H1 (cell line): ENCODE data around the gene PTPRJ. TPM values are rescaled to one million over a fixed set of nuclear protein-coding genes. Genes with fewer than 3 reads are reported as not detected.

Experiments used
- CTCF ChIA-PET: fragments of 300-600 bp; sonication (Branson Sonifier 250); formaldehyde crosslinking; loops from one replicate; lab custom pipeline; 2021; ENCODE audit not compliant: partially characterized antibody; lab: Charles Lee
- POLR2A ChIA-PET: fragments of 300-600 bp; sonication (Branson Sonifier 250); formaldehyde crosslinking; loops from one replicate; lab custom pipeline; 2021; ENCODE audit warnings: inconsistent platforms; ENCODE audit not compliant: partially characterized antibody; lab: Charles Lee
- DNase-seq, 2 experiments: peaks; one replicate each; pipeline versions ENCODE4 v3.0.0 to v3.0.0-alpha.2; 2010 to 2022; ENCODE audit warnings: low spot score in 2 of 2, low read depth in 1 of 2, mixed read lengths in 1 of 2
- FAIRE-seq: peaks from 2 replicates; lab custom pipeline; 2011; peaks lifted over from hg19 to GRCh38; lab: Jason Lieb, UNC
- H2AFZ ChIP-seq: 2 replicates; pipeline ENCODE4 v1.8.1; 2012; ENCODE audit warnings: low read length, inconsistent platforms
- H2AK5ac ChIP-seq: 2 replicates; pipeline ENCODE4 v1.6.1; 2013; ENCODE audit warnings: low read depth, low read length
- H2BK120ac ChIP-seq: replicated peaks from 2 replicates; pipeline ENCODE3; 2013; ENCODE audit warnings: low read depth, low read length, inconsistent platforms
- H2BK12ac ChIP-seq: 2 replicates; pipeline ENCODE4 v1.6.1; 2013; ENCODE audit warnings: low read depth, low read length
- H2BK15ac ChIP-seq: 2 replicates; pipeline ENCODE4 v1.6.1; 2013; ENCODE audit warnings: low read length
- H2BK20ac ChIP-seq: 2 replicates; pipeline ENCODE4 v1.6.1; 2013; ENCODE audit warnings: low read length
- H2BK5ac ChIP-seq: 2 replicates; pipeline ENCODE4 v1.6.1; 2013; ENCODE audit warnings: low read depth, low read length
- H3K14ac ChIP-seq: 2 replicates; pipeline ENCODE4 v1.6.1; 2013; ENCODE audit warnings: inconsistent platforms; ENCODE audit not compliant: insufficient read length
- H3K18ac ChIP-seq: 2 replicates; pipeline ENCODE4 v1.6.1; 2013; ENCODE audit warnings: low read length; ENCODE audit errors: extremely low read depth
- H3K23ac ChIP-seq: 2 replicates; pipeline ENCODE4 v1.6.1; 2013; ENCODE audit warnings: inconsistent platforms; ENCODE audit not compliant: insufficient read length
- H3K23me2 ChIP-seq: 2 replicates; pipeline ENCODE4 v1.6.1; 2013; ENCODE audit warnings: low read depth, low read length
- H3K27ac ChIP-seq: 2 replicates; pipeline ENCODE4 v1.6.1; 2011; ENCODE audit warnings: low read depth, low read length, inconsistent platforms
- H3K27me3 ChIP-seq, 4 experiments: replicated peaks in 1 of 4; 1 replicate in 1 of 4; 2 replicates in 3 of 4; pipeline versions ENCODE4 v1.6.1 to v1.8.1; 2011 to 2013; ENCODE audit warnings: low read length in 3 of 4, mild to moderate bottlenecking in 3 of 4, inconsistent platforms in 2 of 4, mixed read lengths in 2 of 4, moderate library complexity in 1 of 4; ENCODE audit not compliant: control insufficient read depth in 3 of 4, insufficient read depth in 3 of 4; ENCODE audit errors: extremely low read depth in 1 of 4
- H3K36me3 ChIP-seq, 4 experiments: 2 replicates each; pipeline versions ENCODE4 v1.6.1 to v1.8.1; 2011 to 2013; ENCODE audit warnings: mild to moderate bottlenecking in 4 of 4, low read length in 3 of 4, moderate library complexity in 2 of 4, control low read depth in 1 of 4, inconsistent platforms in 1 of 4; ENCODE audit not compliant: insufficient read depth in 4 of 4, control insufficient read depth in 2 of 4
- H3K4ac ChIP-seq: replicated peaks from 2 replicates; pipeline ENCODE3; 2013; ENCODE audit warnings: low read length, low read depth, mixed read lengths, inconsistent platforms; ENCODE audit not compliant: insufficient read length
- H3K4me1 ChIP-seq, 4 experiments: replicated peaks in 1 of 4; 1 replicate in 1 of 4; 2 replicates in 3 of 4; pipeline versions ENCODE4 v1.6.1 to v1.8.1; 2011 to 2013; ENCODE audit warnings: low read length in 3 of 4, inconsistent platforms in 2 of 4, mixed read lengths in 1 of 4; ENCODE audit not compliant: insufficient read depth in 4 of 4, control insufficient read depth in 3 of 4
- H3K4me2 ChIP-seq, 2 experiments: 2 replicates each; pipeline versions ENCODE4 v1.6.1 to v1.8.1; 2011 to 2013; ENCODE audit warnings: low read depth in 2 of 2, low read length in 2 of 2, control low read depth in 1 of 2, inconsistent platforms in 1 of 2, mild to moderate bottlenecking in 1 of 2; ENCODE audit not compliant: insufficient read depth in 1 of 2
- H3K4me3 ChIP-seq, 4 experiments: fragments of 200-600, 300-600 bp in 1 of 4; sonication (generic), shearing (Covaris generic), sonication (Bioruptor Twin) in 1 of 4; 2 replicates each; pipeline versions ENCODE4 v1.5.1 to v1.8.1; 2011 to 2016; ENCODE audit warnings: low read length in 4 of 4, low read depth in 3 of 4, control low read depth in 2 of 4, inconsistent platforms in 2 of 4, mild to moderate bottlenecking in 2 of 4, mixed read lengths in 1 of 4, moderate library complexity in 1 of 4; ENCODE audit not compliant: insufficient read depth in 2 of 4; ENCODE audit errors: extremely low read depth in 1 of 4
- H3K56ac ChIP-seq: replicated peaks from 2 replicates; pipeline ENCODE3; 2013; ENCODE audit warnings: low read depth, mild to moderate bottlenecking, mixed read lengths, low read length, inconsistent platforms; ENCODE audit not compliant: insufficient read length
- H3K79me1 ChIP-seq: 2 replicates; pipeline ENCODE4 v1.6.1; 2013; ENCODE audit warnings: low read depth, low read length, control low read depth
- H3K79me2 ChIP-seq, 2 experiments: 2 replicates each; pipeline versions ENCODE4 v1.6.1 to v1.8.1; 2012 to 2013; ENCODE audit warnings: low read length in 2 of 2, mild to moderate bottlenecking in 2 of 2, inconsistent platforms in 1 of 2; ENCODE audit not compliant: insufficient read depth in 2 of 2, control insufficient read depth in 1 of 2
- H3K9ac ChIP-seq, 4 experiments: replicated peaks in 1 of 4; 1 replicate in 1 of 4; 2 replicates in 3 of 4; pipeline versions ENCODE4 v1.6.1 to v1.8.1; 2011 to 2013; ENCODE audit warnings: low read depth in 3 of 4, low read length in 3 of 4, control low read depth in 2 of 4, mild to moderate bottlenecking in 2 of 4, moderate library complexity in 2 of 4, inconsistent platforms in 1 of 4; ENCODE audit errors: extremely low read depth in 1 of 4
- H3K9me3 ChIP-seq, 2 experiments: 2 replicates each; pipeline versions ENCODE4 v1.6.1 to v1.8.1; 2012 to 2013; ENCODE audit warnings: mild to moderate bottlenecking in 2 of 2, moderate library complexity in 2 of 2, control low read depth in 1 of 2, inconsistent platforms in 1 of 2, low read depth in 1 of 2, low read length in 1 of 2, mixed read lengths in 1 of 2; ENCODE audit not compliant: insufficient read depth in 2 of 2
- H4K20me1 ChIP-seq, 2 experiments: replicated peaks in 1 of 2; 2 replicates each; pipeline versions ENCODE3 to v1.8.1; 2011 to 2013; ENCODE audit warnings: inconsistent platforms in 2 of 2, low read length in 2 of 2, mild to moderate bottlenecking in 1 of 2; ENCODE audit not compliant: insufficient read depth in 2 of 2, control insufficient read depth in 1 of 2
- H4K5ac ChIP-seq: 2 replicates; pipeline ENCODE4 v1.6.1; 2013; ENCODE audit warnings: low read length, low read depth, mixed read lengths, inconsistent platforms; ENCODE audit not compliant: insufficient read length
- H4K8ac ChIP-seq: 2 replicates; pipeline ENCODE4 v1.8.0; 2013; ENCODE audit warnings: mild to moderate bottlenecking, moderate library complexity, low read length, inconsistent platforms; ENCODE audit not compliant: insufficient read depth; ENCODE audit errors: extremely low read depth
- H4K91ac ChIP-seq: replicated peaks from 2 replicates; pipeline ENCODE3; 2013; ENCODE audit warnings: low read length, mixed read lengths, inconsistent platforms; ENCODE audit not compliant: insufficient read length
- ATF2 ChIP-seq: IDR thresholded peaks from 2 replicates; pipeline ENCODE4 v1.6.1; 2012; ENCODE audit warnings: low read length, inconsistent platforms
- ATF3 ChIP-seq: IDR thresholded peaks from 2 replicates; pipeline ENCODE4 v1.6.1; 2011; ENCODE audit warnings: low read depth, mild to moderate bottlenecking, low read length; ENCODE audit not compliant: insufficient read depth
- BACH1 ChIP-seq: IDR thresholded peaks from 2 replicates; pipeline ENCODE4 v1.6.1; 2012; ENCODE audit warnings: low read length, improper control_type of control experiment
- CEBPB ChIP-seq: IDR thresholded peaks from 2 replicates; pipeline ENCODE4 v1.6.1; 2012; ENCODE audit warnings: low read depth, low read length
- CHD1 ChIP-seq: IDR thresholded peaks from 2 replicates; pipeline ENCODE4 v1.6.1; 2012; ENCODE audit warnings: low read depth, low read length, improper control_type of control experiment
- JUN ChIP-seq: IDR thresholded peaks from 2 replicates; pipeline ENCODE4 v1.6.1; 2011; ENCODE audit warnings: low read depth, mild to moderate bottlenecking, improper control_type of control experiment, low read length
- MAFK ChIP-seq: IDR thresholded peaks from 2 replicates; pipeline ENCODE4 v1.6.1; 2012; ENCODE audit warnings: low read depth, mild to moderate bottlenecking, improper control_type of control experiment, low read length
- POLR2AphosphoS5 ChIP-seq: IDR thresholded peaks from 2 replicates; pipeline ENCODE4 v1.6.1; 2011; ENCODE audit warnings: low read depth, low read length
- RFX5 ChIP-seq: IDR thresholded peaks from 2 replicates; pipeline ENCODE4 v1.6.1; 2011; ENCODE audit warnings: low read depth, low read length, improper control_type of control experiment, borderline replicate concordance
- RXRA ChIP-seq: IDR thresholded peaks from 2 replicates; pipeline ENCODE4 v1.6.1; 2011; ENCODE audit warnings: low read depth, mild to moderate bottlenecking, low read length, moderate library complexity; ENCODE audit not compliant: insufficient read depth
- SP2 ChIP-seq: IDR thresholded peaks from 2 replicates; pipeline ENCODE4 v1.6.1; 2012; ENCODE audit warnings: mild to moderate bottlenecking, low read length, inconsistent platforms
- SP4 ChIP-seq: IDR thresholded peaks from 2 replicates; pipeline ENCODE4 v1.6.1; 2012; ENCODE audit warnings: low read length, inconsistent platforms
- SUZ12 ChIP-seq: fragments of 200-600 bp; sonication (generic); IDR thresholded peaks from 2 replicates; pipeline ENCODE4 v1.6.1; 2012; ENCODE audit warnings: mild to moderate bottlenecking, inconsistent platforms, low read length, moderate library complexity, mixed read lengths
- TBP ChIP-seq: IDR thresholded peaks from 2 replicates; pipeline ENCODE4 v1.6.1; 2011; ENCODE audit warnings: low read depth, low read length, improper control_type of control experiment
- YY1 ChIP-seq: IDR thresholded peaks from 2 replicates; pipeline ENCODE4 v1.6.1; 2011; ENCODE audit warnings: low read depth, mild to moderate bottlenecking, low read length
- polyA plus RNA-seq, 7 experiments: library from polyadenylated mRNA; depleted of rRNA in 3 of 7; stranded (reverse) in 5 of 7; unstranded in 2 of 7; fragments of >200 nt in 5 of 7; fragments of 200-250 nt in 2 of 7; gene quantifications; 1 replicate in 5 of 7; 2 replicates in 1 of 7; 4 replicates in 1 of 7; pipeline versions ENCODE4 v1.2.1 to v1.2.3, GENCODE V29; 2011 to 2013; ENCODE audit warnings: missing spikeins in 2 of 7, mixed read lengths in 2 of 7
- total RNA-seq: library from RNA; stranded (reverse); fragmentation: NEBNext Ultra II Directional; extraction: Animal tissue kit (Norgen Biotek cat#: 25700); gene quantifications from 2 replicates; pipeline ENCODE4 v1.2.1, GENCODE V29; 2021

Gene PTPRJ
- total and polyA plus RNA-seq, 2 of the 8 experiments (the other 6 are each of a cell fraction or from before 2014, with no cell fraction given): 4.4 to 22.6 TPM

GRCh38 chr11:47932544-47932943 is 47.8 kb upstream of the PTPRJ start:
- no peak overlapping the region for H3K56ac ChIP-seq
- H3K4ac ChIP-seq: no peak overlapping the region
- H2AFZ ChIP-seq: no peak overlapping the region
- no peak overlapping the region for H3K9ac ChIP-seq
- H2BK20ac ChIP-seq: no peak overlapping the region
- POLR2A ChIA-PET: interaction anchor here (1.5 kb wide), 1 partner anchor 19 kb away, joined by 3 read pairs; no protein-coding TSS in a partner anchor
- no peaks in the 10 kb centered on the region for H3K79me1 ChIP-seq
- no peaks in the 10 kb centered on the region for H3K27me3 ChIP-seq
- peaks cover 0 to 3% (median under 1%) of the 10 kb centered on the region in 4 experiments; a peak in 4 of 7 replicates for H3K4me1 ChIP-seq
- no peaks in the 10 kb centered on the region for H3K23me2 ChIP-seq
- H3K79me2 ChIP-seq: no peaks in the 10 kb centered on the region
- no peak for DNase-seq
- CTCF ChIA-PET: interaction anchor here (0.5 to 17.4 kb wide), 8 partner anchors 14 to 240 kb away, joined by 3 to 172 read pairs (median 3); no protein-coding TSS in a partner anchor
- H3K4me2 ChIP-seq: no peak overlapping the region
- no peak overlapping the region for H3K27ac ChIP-seq
- H3K9me3 ChIP-seq: no peaks in the 10 kb centered on the region
- H4K8ac ChIP-seq: no peak overlapping the region
- H4K20me1 ChIP-seq: no peaks in the 10 kb centered on the region
- no peak overlapping the region for H2BK120ac ChIP-seq
- no peaks in the 10 kb centered on the region for H3K36me3 ChIP-seq
- no peak overlapping the region for H3K23ac ChIP-seq
- H3K4me3 ChIP-seq: no peak overlapping the region
- no peak overlapping the region for H4K91ac ChIP-seq
- H4K5ac ChIP-seq: no peak overlapping the region
- no peak overlapping the region for H3K18ac ChIP-seq
- no peak overlapping the region for H2BK5ac ChIP-seq
- H2AK5ac ChIP-seq: no peak overlapping the region
- no peak overlapping the region for H2BK15ac ChIP-seq
- H2BK12ac ChIP-seq: no peak overlapping the region
- no peak overlapping the region for H3K14ac ChIP-seq
- no peak for FAIRE-seq
- no peak for TF ChIP-seq CHD1
- TF ChIP-seq ATF3: no peak
- TF ChIP-seq CEBPB: no peak
- no peak for TF ChIP-seq YY1
- TF ChIP-seq TBP: no peak
- no peak for TF ChIP-seq MAFK
- TF ChIP-seq SUZ12: no peak
- no peak for TF ChIP-seq BACH1
- no peak for TF ChIP-seq POLR2AphosphoS5
- no peak for TF ChIP-seq RXRA
- no peak for TF ChIP-seq JUN
- TF ChIP-seq SP4: no peak
- no peak for TF ChIP-seq SP2
- TF ChIP-seq ATF2: no peak
- TF ChIP-seq RFX5: no peak
